Stimulated activated CD8-positive, alpha-beta memory T cell treated with anti-CD3 and anti-CD28 coated beads, Interleukin-15, amount 100 ng/mL, for 1 hour (primary cell): ENCODE results near the gene TMEM183A.

Source experiments
- DNase-seq: peaks from one replicate; pipeline ENCODE4 v3.0.0-alpha.2; 2020; ENCODE audit warnings: low read depth

Gene TMEM183A

GRCh38 chr1:203069030-203069747 lies 62.0 kb downstream of the TMEM183A start:
- no peak for DNase-seq

GRCh38 chr1:203072002-203072602 lies 64.9 kb downstream of the TMEM183A start:
- DNase-seq, result no peak

- DNase-seq, result no peak
Measured at GRCh38 chr1:203072911-203073310, 65.7 kb downstream of the TMEM183A start.

- DNase-seq, result no peak
Measured at GRCh38 chr1:203073469-203073868, 66.3 kb downstream of the TMEM183A start.
